ENCODE data around the gene OSBP2.

GRCh38 chr22:30909306-30909705 is 214.6 kb downstream of the OSBP2 start:
- no peak for TF ChIP-seq JUNB (IDR thresholded peaks at IDR 0.05; ENCODE audit: unreplicated experiment)
- no peak for TF ChIP-seq CTCF (conservative IDR thresholded peaks at IDR 0.05; ENCODE audit: low read depth in 2 of 2)
- no peak for TF ChIP-seq EZH2 (IDR thresholded peaks at IDR 0.05; ENCODE audit: low read depth, unreplicated experiment)
- TF ChIP-seq NANOG (IDR thresholded peaks at IDR 0.05; ENCODE audit: borderline replicate concordance): no peak
- no peak for TF ChIP-seq POLR2AphosphoS5 (IDR thresholded peaks at IDR 0.05; ENCODE audit: low read depth)
